Stimulated activated CD8-positive, alpha-beta memory T cell treated with anti-CD3 and anti-CD28 coated beads, Interleukin-12 subunit alpha, Interleukin-12 subunit beta, amount 100 ng/mL, for 24 hours (primary cell): ENCODE data around the gene RNU1-3.
"Not testable (repeated sequence)": the region's sequence is repeated elsewhere in the genome, so short reads cannot be mapped to it uniquely, and the experiment has no call there.

Experiments
- DNase-seq: peaks from one replicate; pipeline ENCODE4 v3.0.0-alpha.2; 2020; ENCODE audit errors: extremely low read depth

Gene RNU1-3

DNA sequence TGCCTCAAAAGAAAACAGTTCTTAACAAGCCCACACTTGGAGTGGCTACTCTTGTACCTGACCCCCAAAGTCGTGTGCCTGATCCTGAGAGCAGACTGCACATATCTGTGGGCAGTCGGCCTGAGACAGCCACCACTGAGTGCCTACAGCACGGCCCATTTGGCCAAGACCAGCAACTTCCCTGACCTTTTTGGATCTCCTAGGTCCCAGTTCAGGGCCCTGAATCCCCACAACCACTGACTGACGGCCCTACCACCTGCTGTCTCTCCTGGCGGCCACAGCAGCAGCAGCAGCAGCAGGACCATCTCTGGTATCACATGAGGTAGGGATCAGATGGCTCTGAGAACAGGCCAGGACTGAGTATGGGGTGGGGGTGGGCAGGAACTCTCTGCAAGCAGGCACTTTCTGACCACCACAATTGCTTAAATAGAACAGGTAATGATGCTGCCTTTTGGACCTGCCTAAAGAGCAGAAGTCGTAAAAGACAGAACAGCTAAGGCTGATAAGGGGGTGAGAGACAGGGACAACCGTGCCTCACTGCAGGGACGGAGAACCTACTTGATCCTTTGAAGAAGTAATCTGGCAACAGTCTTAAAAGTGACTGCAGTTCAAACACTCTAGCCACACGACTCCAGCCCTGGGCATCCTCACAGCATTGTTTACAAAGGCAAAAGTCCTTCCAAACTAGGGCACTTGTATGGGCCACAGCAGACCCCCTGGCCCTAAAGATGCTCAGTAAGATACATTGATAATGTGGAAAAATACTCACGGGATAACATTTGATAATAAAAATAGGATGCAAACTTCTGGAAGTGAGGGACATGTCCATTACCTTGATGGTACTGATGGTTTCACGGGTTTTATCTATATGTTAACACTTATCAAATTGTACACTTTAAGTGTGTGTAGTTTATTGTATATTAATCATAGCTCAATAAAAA lies 27.4 kb downstream of the RNU1-3 start:
- DNase-seq = not testable (repeated sequence)

DNA sequence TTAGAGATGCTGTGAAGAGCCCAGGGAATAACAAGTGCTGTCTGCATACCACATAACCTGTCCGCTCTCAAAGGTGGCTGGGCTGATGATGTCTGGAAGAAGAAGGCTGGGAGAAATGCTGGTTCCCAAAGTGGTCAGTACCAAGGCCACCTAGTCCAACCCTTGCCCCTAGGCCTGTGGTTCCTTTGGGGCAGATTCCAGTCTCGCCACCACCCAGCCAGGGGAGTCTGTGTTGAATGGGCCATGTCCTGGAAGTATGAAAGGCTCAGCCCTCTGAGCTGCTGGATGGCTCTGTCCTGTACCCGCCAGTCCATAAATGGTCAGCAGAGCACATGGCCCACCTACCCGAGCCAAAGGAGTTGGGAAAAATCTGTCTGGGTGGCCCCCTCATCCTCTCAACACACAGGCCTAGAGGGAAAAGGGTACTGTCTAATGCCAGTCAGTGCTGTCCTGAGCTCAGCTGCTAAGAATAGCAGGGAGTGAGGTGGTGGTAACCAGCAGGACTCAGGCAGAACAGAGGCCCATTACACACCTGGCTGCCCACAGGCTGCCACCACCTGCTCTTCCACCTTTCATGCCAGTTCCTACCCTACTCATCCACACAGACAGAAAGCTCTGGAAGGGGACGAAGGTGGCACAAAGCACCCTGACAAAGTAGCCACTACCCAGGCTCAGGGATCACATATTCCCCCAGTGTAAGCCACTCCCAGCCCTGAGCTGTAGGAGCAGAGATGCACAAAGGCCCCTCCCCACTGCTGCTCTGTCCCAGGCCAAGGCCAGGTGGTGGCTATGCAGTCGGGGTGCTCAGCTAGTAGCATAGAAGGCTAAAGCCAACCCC lies 28.6 kb downstream of the RNU1-3 start:
- not testable (repeated sequence) for DNase-seq

DNA sequence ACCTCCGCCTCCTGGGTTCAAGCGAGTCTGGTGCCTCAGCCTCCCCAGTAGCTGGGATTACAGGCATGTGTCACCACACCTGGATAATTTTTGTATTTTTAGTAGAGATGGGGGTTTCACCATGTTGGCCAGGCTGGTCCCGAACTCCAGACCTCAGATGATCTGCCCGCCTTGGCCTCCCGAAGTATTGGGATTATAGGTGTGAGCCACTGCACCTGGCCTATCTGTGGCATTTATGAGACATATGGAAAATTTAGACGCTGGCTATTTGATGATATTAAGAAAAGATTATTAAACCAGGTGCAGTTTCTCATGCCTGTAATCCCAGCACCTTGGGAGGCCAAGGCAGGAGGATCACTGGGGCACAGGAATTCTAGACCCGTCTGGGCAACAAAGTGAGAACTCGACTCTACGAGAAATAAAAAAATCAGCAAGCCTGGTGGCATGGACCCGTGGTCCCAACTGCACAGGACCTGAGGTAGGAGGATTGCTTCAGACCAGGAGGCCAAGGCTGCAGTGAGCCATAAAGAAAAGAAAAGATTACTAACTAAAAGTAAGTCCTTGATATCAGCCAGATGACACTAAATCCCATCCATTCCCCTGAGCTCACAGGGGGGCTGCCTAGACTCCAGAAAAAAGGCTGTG lies 30.1 kb downstream of the RNU1-3 start:
- DNase-seq = not testable (repeated sequence)

DNA sequence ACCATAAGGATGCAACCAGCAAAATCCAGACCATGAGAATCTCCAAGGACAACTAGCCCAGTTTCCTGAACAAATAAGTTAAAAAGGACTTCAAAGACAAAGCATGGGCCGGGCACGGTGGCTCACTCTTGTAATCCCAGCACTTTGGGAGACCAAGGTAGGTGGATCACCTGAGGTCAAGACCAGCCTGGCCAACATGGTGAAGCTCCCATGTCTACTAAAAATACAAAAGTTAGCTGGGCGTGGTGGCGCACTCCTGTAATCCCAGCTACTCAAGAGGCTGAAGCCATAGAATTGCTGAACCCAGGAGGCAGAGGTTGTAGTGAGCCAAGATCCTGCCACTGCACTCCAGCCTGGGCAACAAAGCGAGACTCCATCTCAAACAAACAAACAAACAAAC lies 30.8 kb downstream of the RNU1-3 start:
- DNase-seq = not testable (repeated sequence)

DNA sequence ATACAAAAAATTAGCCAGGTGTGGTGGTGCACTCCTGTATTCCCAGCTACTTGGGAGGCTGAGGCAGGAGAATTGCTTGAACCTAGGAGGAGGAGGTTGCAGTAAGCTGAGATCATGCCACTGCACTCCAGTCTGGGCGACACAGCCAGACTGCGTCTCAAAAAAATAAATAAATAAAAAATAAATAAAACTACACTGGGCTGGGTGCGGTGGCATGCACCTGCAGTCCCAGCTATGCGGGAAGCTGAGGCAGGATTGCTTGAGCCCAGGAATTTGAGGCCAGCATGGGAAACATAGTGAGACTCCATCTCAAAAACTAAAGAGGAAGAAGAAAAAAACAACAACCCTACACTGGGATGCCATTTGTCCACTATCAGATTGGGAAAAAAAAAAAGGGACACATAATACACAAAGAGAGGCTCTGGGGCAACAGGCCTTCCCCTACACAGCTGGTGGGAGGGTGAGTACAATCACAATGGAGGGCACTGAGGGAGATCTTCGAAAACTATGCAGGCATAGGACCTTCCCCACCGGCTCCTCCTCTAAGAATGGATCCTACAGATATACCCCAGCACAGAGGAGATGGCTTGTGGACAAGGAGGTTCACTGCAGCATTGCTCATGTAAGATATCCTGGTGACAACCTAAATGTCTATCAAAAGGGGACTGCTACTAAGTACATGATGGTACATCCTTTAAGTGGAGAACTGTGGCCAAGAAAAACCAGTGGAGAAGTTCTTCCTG lies 33.0 kb downstream of the RNU1-3 start:
- not testable (repeated sequence) for DNase-seq

DNA sequence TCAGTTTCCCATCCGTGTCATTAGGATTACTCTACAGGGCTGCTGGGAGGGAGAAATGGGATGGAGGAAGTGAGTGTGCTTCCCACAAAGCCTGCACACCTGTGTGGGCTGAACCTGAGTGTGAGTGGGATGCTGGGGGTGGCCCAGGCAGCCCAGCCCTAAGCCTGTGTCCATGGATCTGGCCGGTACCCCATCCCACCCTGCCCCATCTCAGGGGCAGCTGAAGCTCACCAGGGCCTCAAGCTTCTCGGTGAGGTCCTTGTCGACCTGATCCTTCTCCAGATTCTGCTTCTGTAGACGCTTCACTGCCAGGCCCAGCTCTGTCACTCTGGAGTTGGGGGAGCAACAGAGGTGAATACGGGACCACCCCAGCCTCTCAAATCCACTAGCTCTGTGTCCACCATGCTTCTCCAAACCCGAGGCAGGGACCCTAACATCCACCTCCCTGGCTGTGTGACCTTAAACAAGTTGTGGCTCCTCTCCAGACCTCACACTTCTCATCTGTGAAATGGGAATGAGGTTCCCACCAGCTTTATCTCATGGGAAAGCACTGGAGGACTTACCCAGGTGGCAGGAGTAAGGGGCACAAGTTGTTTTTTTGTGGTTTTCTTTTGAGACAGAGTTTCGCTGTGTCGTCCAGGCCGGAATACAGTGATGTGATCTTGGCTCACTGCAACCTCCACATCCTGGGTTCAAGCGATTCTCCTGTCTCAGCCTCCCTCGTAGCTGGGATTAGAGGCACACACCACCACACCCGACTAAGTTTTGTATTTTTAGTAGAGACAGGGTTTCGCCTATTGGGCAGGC lies 34.5 kb downstream of the RNU1-3 start:
- DNase-seq = not testable (repeated sequence)

DNA sequence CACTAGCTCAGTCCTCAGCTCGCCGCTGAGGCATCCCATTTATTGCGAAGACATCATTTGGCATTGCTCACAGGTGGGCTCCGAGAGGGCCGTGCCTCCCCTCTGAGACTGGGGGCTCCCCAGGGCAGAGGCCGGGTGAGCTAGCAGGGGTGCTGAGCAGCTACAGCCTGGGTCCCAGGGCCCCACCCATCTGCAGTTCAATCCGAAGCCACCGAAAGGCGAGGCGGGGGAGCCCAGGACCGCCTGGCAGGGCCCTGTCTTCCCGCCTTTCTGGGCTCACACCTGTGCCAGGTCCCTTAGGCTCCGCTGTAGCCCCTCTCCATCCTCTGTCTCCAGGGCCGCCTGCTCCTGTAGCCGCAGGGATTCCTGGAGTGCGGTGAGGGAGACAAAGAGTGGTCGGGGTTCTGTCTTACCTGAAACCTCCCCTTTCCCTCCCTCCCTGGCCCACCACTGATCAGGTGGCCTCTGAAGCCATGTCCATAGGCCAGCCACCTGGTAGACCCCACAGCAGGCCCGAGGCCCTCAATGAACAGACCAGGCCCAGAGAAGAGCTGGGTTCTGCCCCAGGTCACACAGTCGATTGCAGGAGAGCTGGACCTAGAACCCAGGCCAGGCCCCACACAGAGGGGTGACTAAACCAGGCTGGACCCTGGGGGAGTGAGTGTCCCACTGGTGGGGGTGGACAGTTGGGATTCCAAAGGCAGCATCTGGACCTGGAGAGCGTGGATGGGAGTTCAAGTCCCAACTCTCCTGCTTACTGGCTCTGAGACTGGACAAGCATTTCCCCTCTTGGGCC lies 35.3 kb downstream of the RNU1-3 start:
- DNase-seq = no peak

DNA sequence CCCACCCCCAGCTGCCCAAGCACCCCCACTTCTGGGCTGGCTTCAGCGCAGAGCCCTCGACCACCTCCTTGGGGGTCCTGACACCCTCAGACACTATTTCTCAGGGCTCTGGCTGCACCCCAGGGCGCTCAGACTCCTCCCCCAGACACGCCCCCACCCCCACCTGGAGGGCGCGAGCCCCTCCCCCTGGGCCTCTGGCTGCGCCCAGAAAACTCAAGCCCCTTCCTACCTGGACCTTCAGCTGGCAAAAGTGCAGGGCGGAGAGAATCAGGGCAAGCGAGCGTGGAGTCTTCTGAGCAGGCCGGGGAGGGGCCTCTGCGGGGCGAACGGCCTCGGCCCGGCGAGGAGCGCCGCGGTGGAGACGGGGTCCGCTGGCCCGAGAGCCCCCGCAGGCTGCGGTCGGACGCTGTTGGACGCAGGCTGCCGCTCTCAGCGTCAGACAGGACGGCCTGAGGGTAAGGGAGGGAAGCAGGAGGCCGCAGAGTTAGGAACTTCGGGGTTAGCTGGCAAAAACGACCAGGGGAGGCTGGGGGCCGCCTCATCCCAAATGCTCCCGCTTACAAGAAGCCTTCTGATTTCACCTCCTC lies 36.0 kb downstream of the RNU1-3 start:
- no peak for DNase-seq

DNA sequence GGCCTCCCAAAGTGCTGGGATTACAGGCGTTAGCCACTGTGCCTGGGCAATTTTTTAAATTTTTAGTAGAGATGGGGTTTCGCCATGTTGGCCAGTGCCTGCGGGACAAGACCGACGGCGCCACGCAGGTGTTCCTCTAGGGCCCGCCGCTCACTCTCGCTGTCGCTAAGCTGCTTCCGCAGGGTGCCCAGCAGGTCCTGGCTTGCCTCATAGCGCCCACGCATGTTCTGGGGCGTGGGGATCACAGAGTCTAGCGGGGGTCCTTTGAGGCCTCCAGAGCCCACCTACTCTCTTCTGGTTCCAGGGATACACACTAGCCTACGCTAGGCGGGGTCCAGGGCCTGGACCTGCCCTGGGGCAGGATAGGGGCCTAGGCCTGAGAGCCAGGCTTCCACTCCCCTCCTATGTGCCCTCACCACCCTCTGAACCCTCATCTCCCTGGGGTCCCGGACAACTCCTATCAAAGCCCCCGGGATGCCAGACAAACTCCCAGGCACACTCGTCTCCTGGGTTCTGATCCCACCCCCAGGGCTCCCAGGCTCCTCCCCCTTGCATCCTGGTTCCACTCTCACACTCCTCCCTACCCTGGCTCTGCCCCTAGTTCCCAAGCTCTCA lies 36.7 kb downstream of the RNU1-3 start:
- DNase-seq = not testable (repeated sequence)

DNA sequence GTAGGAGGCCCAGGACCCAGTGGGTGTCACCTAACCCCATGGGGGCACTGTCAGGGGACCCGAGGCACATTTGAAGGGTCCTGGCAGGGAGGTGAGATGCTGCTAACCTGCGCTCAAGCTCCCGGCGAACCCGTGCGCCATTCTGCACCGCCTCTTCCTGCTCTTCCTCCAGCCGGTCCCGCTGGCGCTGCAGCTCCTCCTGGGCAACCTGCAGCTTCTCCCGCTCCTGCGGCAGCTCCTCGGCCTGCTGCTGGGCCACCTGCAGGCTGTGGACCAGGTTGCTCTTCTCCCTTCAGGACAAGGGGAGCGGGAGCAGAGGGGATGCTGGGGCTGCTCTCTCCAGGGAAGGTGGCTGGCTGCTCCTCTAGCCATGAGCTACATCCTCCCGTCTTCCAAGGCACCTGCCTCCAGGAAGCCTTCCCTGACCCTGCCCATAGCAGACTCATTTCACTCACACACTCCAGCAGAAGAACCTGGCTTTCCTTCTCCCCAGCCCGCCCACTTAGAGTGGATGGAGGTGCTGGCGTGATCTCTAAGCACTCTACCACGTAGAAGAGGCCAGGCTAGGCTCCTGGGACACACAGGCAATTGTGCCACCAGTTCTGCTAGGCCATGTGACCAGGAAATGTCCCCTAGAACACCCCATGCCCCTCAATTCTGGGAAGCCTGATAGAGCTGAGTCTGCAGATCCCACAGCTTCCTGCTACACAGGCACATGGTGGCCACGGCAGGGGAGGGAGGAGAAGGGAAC lies 38.2 kb downstream of the RNU1-3 start:
- DNase-seq = no peak

DNA sequence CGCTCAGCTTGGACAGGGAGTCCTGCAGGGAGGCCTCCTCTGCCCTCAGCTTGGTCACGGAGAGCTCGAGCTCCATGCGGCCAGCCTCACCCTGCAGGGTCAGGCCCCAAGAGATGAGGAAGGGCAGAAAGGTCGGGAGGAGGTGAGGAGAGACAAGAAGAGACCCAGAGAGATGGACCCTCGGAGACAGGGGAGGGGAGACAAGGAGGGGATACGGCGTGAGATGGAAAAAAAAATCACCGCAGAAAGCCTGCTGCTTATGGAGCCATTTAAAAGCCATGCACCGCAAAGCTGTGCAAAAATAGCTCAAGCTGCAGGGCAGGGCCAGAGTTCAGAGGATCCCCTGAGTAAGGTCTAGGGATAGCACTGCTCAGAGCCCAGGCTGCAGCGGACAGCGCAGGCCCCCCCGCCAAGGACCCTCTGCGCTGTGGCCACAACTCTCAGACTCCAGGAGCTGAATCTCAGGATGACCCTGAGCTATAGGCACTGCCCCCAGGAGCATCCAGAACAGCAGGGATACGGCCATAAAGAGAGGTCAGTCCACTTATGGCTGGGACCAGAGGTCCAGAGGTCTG lies 40.3 kb downstream of the RNU1-3 start:
- DNase-seq = not testable (repeated sequence)

DNA sequence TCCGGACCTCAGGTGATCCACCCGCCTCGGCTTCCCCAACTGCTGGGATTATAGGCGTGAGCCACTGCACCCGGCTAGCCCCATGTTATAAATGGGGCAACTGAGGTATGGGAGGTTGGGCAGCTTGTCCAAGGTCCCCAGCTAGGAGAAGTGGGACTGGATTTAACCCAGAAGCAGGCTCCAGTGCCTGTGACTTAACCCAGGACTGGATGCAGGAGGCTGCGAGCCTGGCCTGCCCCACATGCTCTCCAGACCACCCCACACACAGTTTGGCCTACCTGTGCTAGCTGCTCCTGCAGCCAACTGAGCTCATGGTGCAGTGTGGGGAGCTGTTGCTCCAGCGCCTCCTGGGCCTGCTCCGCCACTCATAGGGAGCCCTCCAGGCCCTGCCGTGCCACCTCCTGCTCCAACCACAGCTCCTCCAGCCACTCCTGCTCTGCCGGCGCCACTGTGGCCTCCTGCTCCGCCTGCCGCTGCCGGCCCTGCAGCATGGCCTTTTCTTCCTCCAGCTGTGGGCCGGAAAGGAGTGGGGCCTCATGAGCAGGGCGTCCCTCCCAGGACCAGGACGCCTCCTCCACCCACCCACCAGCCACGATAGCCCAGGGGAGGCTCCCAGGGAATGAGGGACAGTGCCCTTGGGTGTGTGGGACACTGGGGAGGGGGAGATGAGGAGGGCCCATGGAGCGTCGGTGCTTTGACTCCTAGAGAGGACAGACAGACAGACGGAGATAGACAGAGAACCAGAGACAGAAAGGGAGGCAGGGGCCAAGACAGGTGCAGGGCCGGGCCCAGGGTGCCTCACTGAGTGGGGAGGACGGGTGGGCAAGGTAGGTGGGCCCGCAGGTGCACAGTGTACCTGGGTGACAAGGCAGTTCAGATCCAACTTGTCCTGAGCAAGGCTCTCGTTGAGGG lies 41.0 kb downstream of the RNU1-3 start:
- no peak for DNase-seq

DNA sequence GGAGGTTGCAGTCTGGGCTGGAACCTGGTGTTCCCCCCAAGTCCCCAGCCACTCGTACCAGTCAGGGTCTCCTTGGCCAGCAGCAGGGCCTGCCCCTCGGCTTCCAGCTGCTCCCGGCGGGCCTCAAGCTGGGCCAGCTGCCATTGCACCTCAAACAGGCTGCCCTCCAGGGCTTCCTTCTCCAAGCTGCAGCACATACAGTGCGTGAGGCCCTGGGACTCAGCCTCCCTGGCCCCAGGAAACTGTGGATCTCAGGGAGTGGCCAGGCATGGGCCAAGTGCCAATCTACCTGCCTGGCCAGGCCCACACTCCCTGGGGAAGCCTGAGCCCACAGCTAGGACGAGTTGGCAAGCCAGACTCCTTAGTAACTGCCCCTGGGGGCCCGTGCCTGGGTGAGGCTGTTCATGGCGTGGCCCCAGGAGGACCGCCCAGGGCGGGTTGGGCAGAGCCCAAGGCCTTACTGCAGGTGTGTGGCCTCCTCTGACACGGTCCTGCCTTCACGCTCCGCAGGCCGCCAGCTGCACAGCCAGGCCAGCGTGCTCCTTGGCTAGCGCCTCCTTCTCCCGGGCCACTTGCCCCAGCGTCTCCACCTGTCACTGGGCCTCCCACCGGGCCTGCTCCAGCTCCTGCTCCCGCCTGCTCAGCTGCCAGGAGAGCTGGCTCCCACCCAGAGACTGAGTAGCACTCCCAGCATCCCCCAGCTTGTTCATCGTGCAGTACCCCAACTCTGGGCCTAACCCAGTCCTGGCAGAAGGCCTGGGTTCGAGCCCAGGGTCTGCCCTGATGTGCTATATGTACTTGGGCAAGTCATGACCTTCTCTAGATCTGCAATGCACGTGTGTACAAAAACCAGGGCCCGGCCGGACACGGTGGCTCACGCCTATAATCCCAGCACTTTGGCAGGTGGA lies 42.7 kb downstream of the RNU1-3 start:
- not testable (repeated sequence) for DNase-seq

DNA sequence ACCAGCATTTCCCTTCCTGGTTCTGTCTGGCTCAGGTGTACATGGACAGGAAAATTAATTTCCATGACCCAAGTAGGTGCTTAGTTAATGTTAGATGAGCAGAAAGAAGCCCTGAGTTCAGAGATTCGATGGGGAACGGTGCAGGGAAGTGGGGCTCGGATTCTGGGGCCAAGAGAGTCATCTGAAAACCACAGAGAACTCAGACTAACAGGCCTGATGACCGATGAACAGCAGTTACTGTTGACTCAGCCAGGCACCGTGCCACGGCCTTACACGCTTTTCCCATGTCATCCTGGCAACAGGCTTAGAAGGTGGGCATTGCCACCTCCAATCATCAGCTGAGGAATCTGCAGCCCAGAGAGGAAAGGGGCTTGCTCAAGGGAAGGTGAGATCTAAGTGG lies 43.4 kb downstream of the RNU1-3 start:
- not testable (repeated sequence) for DNase-seq

DNA sequence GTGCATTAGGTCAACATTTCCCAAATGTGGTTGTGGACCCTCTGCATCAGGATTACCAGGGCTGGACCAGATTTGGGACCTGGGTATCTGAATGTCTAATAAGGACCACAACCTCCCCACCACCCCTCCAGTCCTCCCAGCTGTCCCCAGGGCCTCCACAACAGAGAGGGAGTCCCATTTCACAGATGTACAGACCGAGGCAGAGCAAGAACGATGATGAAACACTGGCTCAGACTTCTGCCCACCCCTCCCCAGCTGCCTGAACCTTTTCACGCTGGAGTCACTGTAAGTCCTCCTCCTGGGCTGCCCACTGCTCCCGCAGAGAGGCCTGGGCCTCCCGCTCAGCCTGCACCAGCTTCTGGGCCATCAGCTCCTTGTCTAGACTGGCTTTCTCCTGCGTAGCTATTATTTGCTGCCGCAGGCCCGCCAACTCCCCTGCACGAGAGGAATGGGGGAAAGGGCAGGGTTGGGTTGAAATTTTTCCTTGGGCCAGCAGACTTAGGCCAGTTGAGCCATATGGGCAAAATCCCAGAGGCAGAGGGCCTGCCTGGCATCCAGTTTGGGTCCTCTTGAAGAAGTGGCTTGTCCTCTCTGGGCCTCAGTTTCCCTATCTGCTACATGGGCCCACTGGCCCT lies 45.0 kb downstream of the RNU1-3 start:
- not testable (repeated sequence) for DNase-seq
